Natural killer cell (primary cell): ENCODE data around the gene NUFIP2. TPM values are rescaled to one million over a fixed set of nuclear protein-coding genes. Genes with fewer than 3 reads are reported as not detected.
"Not testable (repeated sequence)": the region's sequence is repeated elsewhere in the genome, so short reads cannot be mapped to it uniquely, and the experiment has no call there.

ENCODE experiments used
- ATAC-seq, 3 donors: fragments of 150-1000 bp in 2 of 3; fragments of 200-7000 bp in 1 of 3; cut with Tn5 transposase; 1 replicate in 1 of 3; 2 replicates in 2 of 3; pipeline ENCODE4 v1.10.0; 2021; ENCODE audit warnings: mild to moderate bottlenecking in 2 of 3, moderate library complexity in 2 of 3
- DNase-seq, 2 donors: peaks; one replicate each; pipeline versions ENCODE4 v3.0.0 to v3.0.0-alpha.2; 2013 to 2021; ENCODE audit warnings: mixed read lengths in 1 of 2
- H3K27ac ChIP-seq: one replicate; pipeline ENCODE4 v1.5.1; 2013; ENCODE audit warnings: mild to moderate bottlenecking, low read length
- H3K27me3 ChIP-seq: one replicate; pipeline ENCODE4 v1.6.1; 2013; ENCODE audit warnings: low read length; ENCODE audit not compliant: control insufficient read depth, insufficient read depth
- H3K36me3 ChIP-seq: one replicate; pipeline ENCODE4 v1.6.1; 2013; ENCODE audit warnings: low read length; ENCODE audit not compliant: control insufficient read depth, insufficient read depth
- H3K4me1 ChIP-seq: one replicate; pipeline ENCODE4 v1.6.1; 2013; ENCODE audit warnings: low read length; ENCODE audit not compliant: control insufficient read depth, insufficient read depth
- H3K4me3 ChIP-seq: one replicate; pipeline ENCODE4 v1.5.1; 2013; ENCODE audit warnings: low read length
- H3K9me3 ChIP-seq: one replicate; pipeline ENCODE4 v1.6.1; 2013; ENCODE audit warnings: low read length; ENCODE audit not compliant: control insufficient read depth, insufficient read depth
- H3K27ac Mint-ChIP-seq, 2 donors: one replicate each; pipeline ENCODE4 v1.8.0; 2022; ENCODE audit warnings: mild to moderate bottlenecking in 2 of 2, mixed read lengths in 2 of 2, moderate library complexity in 1 of 2
- H3K27me3 Mint-ChIP-seq, 2 donors: one replicate each; pipeline ENCODE4 v1.8.0; 2022; ENCODE audit warnings: low read depth in 2 of 2, mixed read lengths in 2 of 2
- H3K36me3 Mint-ChIP-seq: one replicate; pipeline ENCODE4 v1.8.0; 2022; ENCODE audit warnings: mixed read lengths
- H3K4me1 Mint-ChIP-seq, 2 donors: one replicate each; pipeline ENCODE4 v1.8.0; 2022; ENCODE audit warnings: mixed read lengths in 2 of 2
- H3K4me3 Mint-ChIP-seq: one replicate; pipeline ENCODE4 v1.8.0; 2022; ENCODE audit warnings: mild to moderate bottlenecking, moderate library complexity, mixed read lengths
- H3K9me3 Mint-ChIP-seq, 2 donors: one replicate each; pipeline ENCODE4 v1.8.0; 2022; ENCODE audit warnings: mixed read lengths in 2 of 2
- WGBS: methylation state at CpG from one replicate; pipeline ENCODE4 v1.1.7; 2013; ENCODE audit warnings: missing lambda C conversion rate; ENCODE audit not compliant: insufficient coverage; 5-methylcytosine and 5-hydroxymethylcytosine counted together
- intact Hi-C: fragments of 100-400 bp; cut with micrococcal nuclease; formaldehyde crosslinking; loops from one replicate; pipeline ENCODE4 v1.14.2; 2022
- total RNA-seq, 4 donors: library from RNA; stranded (reverse); fragments of 120-200 nt in 1 of 4; gene quantifications; one replicate each; pipeline versions ENCODE4 v1.2.3 to v1.2.4, GENCODE V29; 2013 to 2022
- TF ChIP-seq, protein P1 (sequence below): fragments of 200-600 bp; IDR thresholded peaks from one replicate; pipeline ENCODE4 v1.8.0; 2022; ENCODE audit warnings: antibody characterized with exemption

The NUFIP2 gene
- total RNA-seq, 3 donors from 2014 or later (not counting 1 experiment from before 2014, with no cell fraction given): 79.2 to 112 (median 95.0) TPM

DNA sequence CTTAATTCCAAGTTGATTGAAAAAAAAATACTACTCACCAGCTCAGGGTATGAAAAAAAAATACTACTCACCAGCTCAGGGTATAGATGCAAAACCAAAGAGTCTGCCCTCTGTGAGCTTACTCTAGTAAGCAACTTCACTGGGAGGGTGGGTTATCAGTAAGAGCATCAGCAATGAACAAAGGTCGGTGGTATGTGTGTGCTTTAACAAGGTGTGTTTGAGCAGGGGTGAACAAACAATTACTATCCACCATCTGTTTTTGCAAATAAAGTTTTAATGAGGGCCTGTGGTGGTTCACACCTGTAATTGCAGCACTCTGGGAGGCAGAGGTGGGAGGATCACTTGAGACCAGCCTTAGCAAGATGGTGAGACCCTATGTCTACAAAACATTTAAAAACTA lies 20.0 kb downstream of the NUFIP2 start:
- H3K4me3 Mint-ChIP-seq: no peak overlapping the region
- H3K9me3 ChIP-seq: peaks cover 3% of the 10 kb centered on the region
- peaks cover 43 to 54% of the 10 kb centered on the region in 2 donors for H3K4me1 Mint-ChIP-seq
- no peak overlapping the region for H3K4me3 ChIP-seq
- H3K27me3 Mint-ChIP-seq: no peaks in the 10 kb centered on the region
- no peak for ATAC-seq
- no peak for DNase-seq
- no peaks in the 10 kb centered on the region for H3K36me3 Mint-ChIP-seq
- peak overlapping the region; percentile 51 to 60 for H3K27ac Mint-ChIP-seq
- WGBS: no CpG with 5 or more reads among the region's 1 CpG
- no peak overlapping the region for H3K27ac ChIP-seq
- TF ChIP-seq, protein P1, sequence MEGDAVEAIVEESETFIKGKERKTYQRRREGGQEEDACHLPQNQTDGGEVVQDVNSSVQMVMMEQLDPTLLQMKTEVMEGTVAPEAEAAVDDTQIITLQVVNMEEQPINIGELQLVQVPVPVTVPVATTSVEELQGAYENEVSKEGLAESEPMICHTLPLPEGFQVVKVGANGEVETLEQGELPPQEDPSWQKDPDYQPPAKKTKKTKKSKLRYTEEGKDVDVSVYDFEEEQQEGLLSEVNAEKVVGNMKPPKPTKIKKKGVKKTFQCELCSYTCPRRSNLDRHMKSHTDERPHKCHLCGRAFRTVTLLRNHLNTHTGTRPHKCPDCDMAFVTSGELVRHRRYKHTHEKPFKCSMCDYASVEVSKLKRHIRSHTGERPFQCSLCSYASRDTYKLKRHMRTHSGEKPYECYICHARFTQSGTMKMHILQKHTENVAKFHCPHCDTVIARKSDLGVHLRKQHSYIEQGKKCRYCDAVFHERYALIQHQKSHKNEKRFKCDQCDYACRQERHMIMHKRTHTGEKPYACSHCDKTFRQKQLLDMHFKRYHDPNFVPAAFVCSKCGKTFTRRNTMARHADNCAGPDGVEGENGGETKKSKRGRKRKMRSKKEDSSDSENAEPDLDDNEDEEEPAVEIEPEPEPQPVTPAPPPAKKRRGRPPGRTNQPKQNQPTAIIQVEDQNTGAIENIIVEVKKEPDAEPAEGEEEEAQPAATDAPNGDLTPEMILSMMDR: no peak
- H3K4me1 ChIP-seq: peaks cover 23% of the 10 kb centered on the region
- H3K36me3 ChIP-seq: peaks cover 39% of the 10 kb centered on the region
- H3K27me3 ChIP-seq: no peaks in the 10 kb centered on the region
- peaks cover 0 to 4% of the 10 kb centered on the region in 2 donors for H3K9me3 Mint-ChIP-seq
- intact Hi-C loops: no loop called here

DNA sequence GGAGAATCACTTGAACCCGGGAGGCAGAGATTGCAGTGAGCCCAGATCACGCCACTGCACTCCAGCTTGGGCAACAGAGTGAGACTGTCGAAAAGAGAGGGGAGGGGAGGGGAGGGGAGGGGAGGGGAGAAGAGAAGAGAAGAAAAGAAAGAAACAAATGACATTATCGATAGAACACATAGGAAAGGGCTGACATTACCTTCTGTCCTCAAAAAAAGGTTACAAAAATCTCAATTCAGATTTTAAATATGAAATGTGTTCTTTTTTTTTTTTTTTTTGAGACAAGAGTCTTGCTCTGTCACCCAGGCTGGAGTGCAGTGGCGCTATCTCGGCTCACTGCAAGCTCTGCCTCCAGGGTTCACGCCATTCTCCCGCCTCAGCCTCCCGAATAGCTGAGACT lies 22.0 kb downstream of the NUFIP2 start:
- H3K9me3 Mint-ChIP-seq, H3K4me3 ChIP-seq, DNase-seq, H3K4me3 Mint-ChIP-seq, H3K27ac ChIP-seq, H3K27me3 ChIP-seq, H3K27me3 Mint-ChIP-seq, H3K36me3 Mint-ChIP-seq, intact Hi-C loops, ATAC-seq, H3K9me3 ChIP-seq: not testable (repeated sequence)
- peaks cover 30 to 44% of the 10 kb centered on the region in 2 donors for H3K4me1 Mint-ChIP-seq
- H3K27ac Mint-ChIP-seq: peak overlapping the region in 1 of 2 donors; percentile 31
- WGBS: 95% methylated on average over 6 of the region's 9 CpGs
- H3K36me3 ChIP-seq: peaks cover 33% of the 10 kb centered on the region
- H3K4me1 ChIP-seq: peaks cover 16% of the 10 kb centered on the region

DNA sequence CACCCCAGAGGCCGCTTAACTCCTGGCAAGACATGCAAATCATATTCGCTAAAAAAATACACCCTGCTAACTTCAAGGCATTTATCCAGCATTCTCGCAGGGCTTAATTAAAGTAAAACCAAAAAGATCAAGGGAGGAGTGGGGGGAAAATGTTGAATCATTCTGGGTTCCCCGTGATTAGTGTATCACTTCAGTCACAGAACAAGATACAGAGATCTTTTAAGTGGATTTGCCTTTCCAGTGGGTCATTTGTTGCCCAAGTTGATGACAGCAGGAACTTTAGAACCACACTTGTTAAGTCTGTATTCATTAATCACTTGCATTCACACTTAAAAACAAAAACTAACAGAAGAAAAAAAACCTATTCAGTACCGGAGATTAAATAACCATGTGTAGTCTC lies 30.0 kb downstream of the NUFIP2 start:
- Histone ChIP-seq H3K9me3 (no peaks in the 10 kb centered on the region), H3K36me3 (peaks cover 74% of the 10 kb centered on the region), H3K4me1 (no peaks in the 10 kb centered on the region), H3K27me3 (no peaks in the 10 kb centered on the region), H3K27ac (no peak overlapping the region), H3K4me3 (no peak overlapping the region)
- 88% methylated on average over 3 of the region's 5 CpGs for WGBS
- Mint-ChIP-seq H3K27ac (peak overlapping the region; percentile 57 to 60), H3K27me3 (no peaks in the 10 kb centered on the region), H3K36me3 (peaks cover 17% of the 10 kb centered on the region), H3K9me3 (no peaks in the 10 kb centered on the region), H3K4me3 (no peak overlapping the region), H3K4me1 (peaks cover 21 to 27% of the 10 kb centered on the region in 2 donors)
- intact Hi-C loops: no loop called here
- ATAC-seq (no peak), DNase-seq (no peak)
- TF ChIP-seq, protein P1: no peak

DNA sequence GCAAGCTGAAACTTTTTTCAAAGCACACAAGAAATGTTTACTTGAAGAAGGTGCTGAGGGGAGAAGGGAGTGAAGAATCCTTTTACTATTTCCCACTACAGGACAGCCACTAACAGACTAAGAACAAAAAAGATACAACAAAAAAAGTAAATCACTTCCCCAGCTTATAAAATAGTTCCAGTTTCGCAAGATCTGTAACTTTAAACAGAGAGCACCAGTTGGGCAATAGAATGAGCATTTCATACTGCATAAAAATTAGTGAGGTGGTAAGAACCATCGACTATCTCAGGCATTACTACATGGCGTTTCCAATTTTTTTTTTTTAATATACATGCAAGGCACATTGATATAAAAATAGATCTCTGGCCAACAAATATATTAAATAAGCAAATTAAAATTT lies 36.2 kb downstream of the NUFIP2 start:
- H3K4me1 ChIP-seq: no peaks in the 10 kb centered on the region
- H3K36me3 Mint-ChIP-seq: peaks cover 17% of the 10 kb centered on the region
- no peak overlapping the region for H3K4me3 Mint-ChIP-seq
- ATAC-seq (no peak), DNase-seq (no peak)
- no peaks in the 10 kb centered on the region for H3K27me3 ChIP-seq
- WGBS: no CpG with 5 or more reads among the region's 3 CpGs
- H3K9me3 ChIP-seq: no peaks in the 10 kb centered on the region
- H3K27ac ChIP-seq: no peak overlapping the region
- no peaks in the 10 kb centered on the region for H3K9me3 Mint-ChIP-seq
- intact Hi-C loops: no loop called here
- TF ChIP-seq, protein P1: no peak
- H3K4me3 ChIP-seq: no peak overlapping the region
- H3K27me3 Mint-ChIP-seq: no peaks in the 10 kb centered on the region
- H3K4me1 Mint-ChIP-seq: peaks cover 27 to 42% of the 10 kb centered on the region in 2 donors
- peak overlapping the region; percentile 5 to 42 for H3K27ac Mint-ChIP-seq
- H3K36me3 ChIP-seq: peaks cover 58% of the 10 kb centered on the region
